ENCODE data around the gene GABRR3.

The GABRR3 gene

DNA sequence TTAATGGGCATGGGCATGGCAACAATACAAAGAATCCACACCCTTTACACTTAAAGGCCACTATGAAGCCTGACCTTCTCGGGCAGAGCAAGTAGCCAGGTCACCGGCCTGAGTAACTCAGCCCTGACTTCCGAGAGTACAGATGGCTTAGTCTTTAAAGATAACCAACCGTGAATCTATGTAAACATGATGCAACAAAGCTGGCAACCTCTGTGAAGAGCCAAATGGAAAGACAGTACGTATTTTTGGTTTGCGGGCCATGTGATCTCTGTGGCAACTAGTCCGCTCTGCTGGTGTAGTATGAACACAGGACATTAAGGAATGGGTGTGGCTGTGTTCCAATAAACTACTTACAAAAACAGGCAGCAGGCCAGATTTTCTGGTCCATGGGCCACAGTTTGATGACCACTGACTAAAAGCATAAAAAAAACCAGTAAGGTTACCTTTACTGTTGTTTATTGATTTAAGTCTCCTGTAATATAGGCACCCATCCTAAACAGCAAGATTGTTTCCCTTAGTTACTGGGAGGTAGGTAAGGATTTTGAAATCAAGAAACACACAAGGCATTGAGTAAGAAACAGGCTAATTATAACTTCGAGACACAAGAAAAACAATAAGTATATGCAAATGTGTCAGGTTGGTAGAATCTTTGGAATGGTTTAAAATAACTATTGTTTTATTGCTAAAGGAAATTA is 77.4 kb downstream of the GABRR3 start:
- TF ChIP-seq, protein P1, sequence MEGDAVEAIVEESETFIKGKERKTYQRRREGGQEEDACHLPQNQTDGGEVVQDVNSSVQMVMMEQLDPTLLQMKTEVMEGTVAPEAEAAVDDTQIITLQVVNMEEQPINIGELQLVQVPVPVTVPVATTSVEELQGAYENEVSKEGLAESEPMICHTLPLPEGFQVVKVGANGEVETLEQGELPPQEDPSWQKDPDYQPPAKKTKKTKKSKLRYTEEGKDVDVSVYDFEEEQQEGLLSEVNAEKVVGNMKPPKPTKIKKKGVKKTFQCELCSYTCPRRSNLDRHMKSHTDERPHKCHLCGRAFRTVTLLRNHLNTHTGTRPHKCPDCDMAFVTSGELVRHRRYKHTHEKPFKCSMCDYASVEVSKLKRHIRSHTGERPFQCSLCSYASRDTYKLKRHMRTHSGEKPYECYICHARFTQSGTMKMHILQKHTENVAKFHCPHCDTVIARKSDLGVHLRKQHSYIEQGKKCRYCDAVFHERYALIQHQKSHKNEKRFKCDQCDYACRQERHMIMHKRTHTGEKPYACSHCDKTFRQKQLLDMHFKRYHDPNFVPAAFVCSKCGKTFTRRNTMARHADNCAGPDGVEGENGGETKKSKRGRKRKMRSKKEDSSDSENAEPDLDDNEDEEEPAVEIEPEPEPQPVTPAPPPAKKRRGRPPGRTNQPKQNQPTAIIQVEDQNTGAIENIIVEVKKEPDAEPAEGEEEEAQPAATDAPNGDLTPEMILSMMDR (IDR thresholded peaks at IDR 0.05; ENCODE audit: unreplicated experiment in 3 of 3) = no peak
- peaks cover 22% of the 10 kb centered on the region for H3K4me1 Mint-ChIP-seq
- H3K4me3 Mint-ChIP-seq = no peak overlapping the region
- peaks cover 40% of the 10 kb centered on the region for H3K36me3 Mint-ChIP-seq (ENCODE audit: low read depth)
- H3K9me3 Mint-ChIP-seq = no peaks in the 10 kb centered on the region
- H3K27ac Mint-ChIP-seq = no peak overlapping the region
- H3K27me3 Mint-ChIP-seq (ENCODE audit: low read depth) = peaks cover 5% of the 10 kb centered on the region

DNA sequence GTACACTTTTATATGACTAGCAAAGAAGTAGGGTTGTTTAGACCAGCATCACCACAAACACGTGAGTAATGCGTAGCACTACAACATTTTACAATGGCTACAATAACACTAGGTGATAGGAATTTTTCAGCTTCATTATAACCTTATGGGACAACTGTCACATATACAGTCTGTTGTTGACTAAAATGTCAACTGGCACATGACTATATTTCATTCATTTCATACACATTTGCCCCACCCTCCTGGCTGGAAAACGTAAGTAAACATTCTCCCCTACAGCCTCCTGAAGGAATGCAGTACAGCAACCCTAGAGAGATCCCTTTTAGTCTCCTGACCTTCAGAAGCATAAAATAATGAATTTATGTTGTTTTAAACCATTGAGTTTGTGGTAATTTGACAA is 79.1 kb downstream of the GABRR3 start:
- Mint-ChIP-seq H3K27ac (no peak overlapping the region), H3K9me3 (no peaks in the 10 kb centered on the region), H3K36me3 (ENCODE audit: low read depth) (peaks cover 37% of the 10 kb centered on the region), H3K4me1 (peaks cover 7% of the 10 kb centered on the region), H3K4me3 (no peak overlapping the region), H3K27me3 (ENCODE audit: low read depth) (peaks cover 5% of the 10 kb centered on the region)
- TF ChIP-seq, protein P1 (IDR thresholded peaks at IDR 0.05; ENCODE audit: unreplicated experiment in 3 of 3) = no peak

DNA sequence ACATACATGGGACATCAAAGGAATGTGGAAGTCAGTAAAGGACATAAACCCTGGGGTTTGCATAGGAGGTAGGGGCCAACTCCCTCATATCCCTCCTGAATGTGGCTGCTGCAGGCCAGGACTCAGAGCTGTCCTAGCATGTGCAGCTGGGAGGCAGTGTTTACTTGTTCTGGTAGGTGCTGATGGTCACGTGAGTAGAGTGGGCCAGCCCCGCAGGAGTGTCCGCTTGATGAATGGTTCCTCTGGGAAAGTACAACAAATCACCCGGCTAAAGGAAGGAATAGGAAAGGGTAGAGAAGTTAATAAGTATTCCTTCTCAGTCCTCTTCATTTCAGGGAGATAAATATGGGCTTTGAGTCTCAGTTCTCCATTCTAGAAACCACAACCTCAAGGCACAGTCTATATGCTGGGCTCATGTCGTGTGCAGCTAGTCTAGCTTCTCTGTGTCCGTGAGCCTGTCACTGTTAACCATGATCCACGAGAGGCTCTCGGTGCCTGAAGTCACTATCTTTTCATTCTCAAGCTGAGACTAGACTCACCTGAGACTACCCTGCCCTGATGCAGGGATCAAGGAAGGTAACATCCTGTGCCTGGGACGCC is 80.8 kb downstream of the GABRR3 start:
- no peaks in the 10 kb centered on the region for H3K9me3 Mint-ChIP-seq
- TF ChIP-seq, protein P1 (IDR thresholded peaks at IDR 0.05; ENCODE audit: unreplicated experiment in 3 of 3) = no peak
- no peak overlapping the region for H3K4me3 Mint-ChIP-seq
- H3K36me3 Mint-ChIP-seq (ENCODE audit: low read depth) = peaks cover 51% of the 10 kb centered on the region
- peaks cover 5% of the 10 kb centered on the region for H3K27me3 Mint-ChIP-seq (ENCODE audit: low read depth)
- no peaks in the 10 kb centered on the region for H3K4me1 Mint-ChIP-seq
- no peak overlapping the region for H3K27ac Mint-ChIP-seq

DNA sequence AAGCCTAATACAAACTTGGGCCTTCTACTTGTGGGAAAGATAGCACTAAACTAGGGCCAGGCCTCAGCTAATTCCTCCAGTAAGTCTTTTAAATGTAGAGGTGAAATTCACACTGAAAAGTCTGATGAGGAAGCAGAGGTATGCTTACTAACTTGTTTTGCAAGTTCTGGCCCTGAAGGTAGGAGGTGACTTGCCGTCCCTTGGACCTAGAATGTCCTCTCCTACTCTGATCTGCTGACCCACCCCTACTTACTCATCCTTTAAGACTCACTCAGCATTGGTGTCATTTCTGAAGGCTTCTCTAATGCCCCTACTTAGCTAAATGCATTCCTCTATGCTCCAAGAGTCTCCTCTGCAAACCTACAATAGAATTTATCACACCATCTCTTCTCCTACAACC is 82.2 kb downstream of the GABRR3 start:
- Mint-ChIP-seq H3K27me3 (ENCODE audit: low read depth) (peaks cover 5% of the 10 kb centered on the region), H3K4me3 (no peak overlapping the region), H3K4me1 (no peaks in the 10 kb centered on the region), H3K27ac (no peak overlapping the region), H3K36me3 (ENCODE audit: low read depth) (peaks cover 56% of the 10 kb centered on the region), H3K9me3 (no peaks in the 10 kb centered on the region)
- TF ChIP-seq, protein P1 (IDR thresholded peaks at IDR 0.05; ENCODE audit: unreplicated experiment in 3 of 3) = no peak

DNA sequence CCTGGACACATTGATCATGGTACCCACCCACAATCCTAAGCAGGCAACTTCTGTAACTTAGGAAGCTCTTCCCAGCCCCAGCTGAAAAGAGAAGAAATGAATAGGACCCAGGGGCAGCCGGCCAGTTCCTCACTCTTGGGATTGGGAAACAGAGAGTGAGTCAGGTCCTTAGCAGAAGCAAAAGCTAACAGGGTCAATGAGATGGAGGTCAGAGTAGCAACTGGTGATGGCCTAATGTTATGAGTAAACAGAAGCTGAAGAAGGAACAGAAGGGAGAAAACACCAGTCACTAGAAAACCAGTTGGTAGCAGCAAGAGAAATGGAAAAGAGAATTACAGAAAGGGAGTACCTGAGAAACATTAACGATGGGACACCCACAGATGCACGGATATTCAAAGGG is 82.8 kb downstream of the GABRR3 start:
- Mint-ChIP-seq H3K9me3 (no peaks in the 10 kb centered on the region), H3K27me3 (ENCODE audit: low read depth) (peaks cover 5% of the 10 kb centered on the region), H3K4me3 (no peak overlapping the region), H3K27ac (no peak overlapping the region), H3K36me3 (ENCODE audit: low read depth) (peaks cover 53% of the 10 kb centered on the region), H3K4me1 (no peaks in the 10 kb centered on the region)
- TF ChIP-seq, protein P1 (IDR thresholded peaks at IDR 0.05; ENCODE audit: unreplicated experiment in 3 of 3) = no peak

DNA sequence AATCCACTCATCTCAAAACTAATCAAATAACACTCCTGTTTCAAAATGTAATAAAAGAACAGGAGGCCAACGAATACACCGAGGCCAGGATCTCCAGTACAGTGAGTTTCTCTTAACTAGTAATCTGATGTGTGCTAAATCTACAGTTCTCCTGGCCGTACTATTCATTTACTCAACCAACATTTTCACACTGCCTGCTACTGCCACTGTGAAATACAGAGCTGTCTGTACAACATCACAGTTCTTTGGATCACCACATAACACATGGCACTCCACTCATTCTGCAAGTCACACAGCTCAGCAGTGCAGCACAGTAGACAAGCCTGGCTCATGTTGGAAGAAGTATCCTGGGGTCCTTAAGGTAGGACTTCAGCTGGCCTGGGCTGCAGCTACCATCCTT is 84.8 kb downstream of the GABRR3 start:
- peaks cover 72% of the 10 kb centered on the region for H3K36me3 Mint-ChIP-seq (ENCODE audit: low read depth)
- TF ChIP-seq, protein P1 (IDR thresholded peaks at IDR 0.05; ENCODE audit: unreplicated experiment in 3 of 3) = no peak

More for the DNA sequence above, 84.8 kb downstream of the GABRR3 start:
- Mint-ChIP-seq H3K9me3 (no peaks in the 10 kb centered on the region), H3K27me3 (ENCODE audit: low read depth) (peaks cover 5% of the 10 kb centered on the region), H3K27ac (no peak overlapping the region), H3K4me1 (no peaks in the 10 kb centered on the region), H3K4me3 (no peak overlapping the region)

All from nephron (organoid).